D721Med (cell line): ENCODE results near the gene KAZALD1.

Experiments
- DNase-seq: peaks from one replicate; pipeline ENCODE4 v3.0.0; 2011; ENCODE audit warnings: low spot score; ENCODE audit not compliant: insufficient read length
- FAIRE-seq: peaks from 2 replicates; lab custom pipeline; 2011; peaks lifted over from hg19 to GRCh38; lab: Jason Lieb, UNC
- CTCF ChIP-seq: IDR thresholded peaks from 2 replicates; pipeline ENCODE4 v1.5.1; 2012; ENCODE audit warnings: mild to moderate bottlenecking, control low read depth; ENCODE audit not compliant: insufficient read depth; ENCODE audit errors: missing control alignments

Gene KAZALD1

GRCh38 chr10:101061624-101062231 lies at the start of gene KAZALD1:
TSS of gene KAZALD1 (plus strand) at chr10:101061989. CDS start at chr10:101062593, 604 bp downstream.
- no peak for FAIRE-seq
- no peak for TF ChIP-seq CTCF
- DNase-seq, result no peak

- DNase-seq (peak; percentile 71), FAIRE-seq (no peak)
- peak; percentile 98 for TF ChIP-seq CTCF
These were observed 49.0 kb upstream of the KAZALD1 start for GRCh38 chr10:101012525-101013364.

GRCh38 chr10:101013365-101013825 lies 48.4 kb upstream of the KAZALD1 start:
- FAIRE-seq (no peak), DNase-seq (no peak)
- TF ChIP-seq CTCF, result no peak

GRCh38 chr10:101014230-101014884 lies 47.4 kb upstream of the KAZALD1 start:
- FAIRE-seq (no peak), DNase-seq (peak; percentile 82)
- peak; percentile 77 for TF ChIP-seq CTCF

GRCh38 chr10:101014966-101015581 lies 46.7 kb upstream of the KAZALD1 start:
- DNase-seq (no peak), FAIRE-seq (no peak)
- no peak for TF ChIP-seq CTCF

GRCh38 chr10:101015582-101015973 lies 46.2 kb upstream of the KAZALD1 start:
- FAIRE-seq, result no peak
- no peak for DNase-seq
- no peak for TF ChIP-seq CTCF
